Keratinocyte (primary cell): Measurements from ENCODE around the gene MYRIP.

ENCODE experiments used
- EZH2 ChIP-seq: IDR thresholded peaks from one replicate; pipeline ENCODE4 v1.6.1; 2012; ENCODE audit warnings: inconsistent platforms, mild to moderate bottlenecking, low read length, moderate library complexity
- TF ChIP-seq, protein P1 (sequence below), 3 experiments: IDR thresholded peaks in 1 of 3; conservative IDR thresholded peaks in 1 of 3; optimal IDR thresholded peaks in 1 of 3; 2 replicates in 2 of 3; 3 replicates in 1 of 3; pipeline versions ENCODE3 to v1.5.1; 2011; ENCODE audit warnings: low read length in 3 of 3, mild to moderate bottlenecking in 3 of 3, moderate library complexity in 2 of 3, control low read depth in 1 of 3, inconsistent platforms in 1 of 3; ENCODE audit not compliant: insufficient read depth in 2 of 3; ENCODE audit errors: extremely low read depth in 1 of 3

- TF ChIP-seq, protein P1, sequence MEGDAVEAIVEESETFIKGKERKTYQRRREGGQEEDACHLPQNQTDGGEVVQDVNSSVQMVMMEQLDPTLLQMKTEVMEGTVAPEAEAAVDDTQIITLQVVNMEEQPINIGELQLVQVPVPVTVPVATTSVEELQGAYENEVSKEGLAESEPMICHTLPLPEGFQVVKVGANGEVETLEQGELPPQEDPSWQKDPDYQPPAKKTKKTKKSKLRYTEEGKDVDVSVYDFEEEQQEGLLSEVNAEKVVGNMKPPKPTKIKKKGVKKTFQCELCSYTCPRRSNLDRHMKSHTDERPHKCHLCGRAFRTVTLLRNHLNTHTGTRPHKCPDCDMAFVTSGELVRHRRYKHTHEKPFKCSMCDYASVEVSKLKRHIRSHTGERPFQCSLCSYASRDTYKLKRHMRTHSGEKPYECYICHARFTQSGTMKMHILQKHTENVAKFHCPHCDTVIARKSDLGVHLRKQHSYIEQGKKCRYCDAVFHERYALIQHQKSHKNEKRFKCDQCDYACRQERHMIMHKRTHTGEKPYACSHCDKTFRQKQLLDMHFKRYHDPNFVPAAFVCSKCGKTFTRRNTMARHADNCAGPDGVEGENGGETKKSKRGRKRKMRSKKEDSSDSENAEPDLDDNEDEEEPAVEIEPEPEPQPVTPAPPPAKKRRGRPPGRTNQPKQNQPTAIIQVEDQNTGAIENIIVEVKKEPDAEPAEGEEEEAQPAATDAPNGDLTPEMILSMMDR (optimal IDR thresholded peaks at IDR 0.05 in 1 of 3, IDR thresholded peaks at IDR 0.05 in 1 of 3, conservative IDR thresholded peaks at IDR 0.05 in 1 of 3; ENCODE audit: extremely low read depth in 1 of 3, insufficient read depth in 2 of 3, low read length in 3 of 3) = no peak
- no peak for TF ChIP-seq EZH2
Measured at GRCh38 chr3:40248591-40248990, 439.2 kb downstream of the MYRIP start.
